Skeletal muscle tissue (tissue), 4 donors: ENCODE measurements around the gene GABBR2. TPM values are rescaled to one million over a fixed set of nuclear protein-coding genes. Genes with fewer than 3 reads are reported as not detected.

Experiments
- H3K27ac ChIP-seq: one replicate; pipeline ENCODE4 v1.7.0; 2013; ENCODE audit warnings: mild to moderate bottlenecking, low read depth, low read length, inconsistent platforms
- H3K27me3 ChIP-seq, 3 donors: one replicate each; pipeline ENCODE4 v1.7.0; 2013; ENCODE audit warnings: low read length in 3 of 3; ENCODE audit not compliant: control insufficient read depth in 3 of 3, insufficient read depth in 3 of 3
- H3K36me3 ChIP-seq, 3 donors: one replicate each; pipeline ENCODE4 v1.7.0; 2013; ENCODE audit warnings: low read length in 3 of 3; ENCODE audit not compliant: control insufficient read depth in 3 of 3, insufficient read depth in 3 of 3
- H3K4me1 ChIP-seq, 3 donors: one replicate each; pipeline ENCODE4 v1.7.0; 2013; ENCODE audit warnings: low read length in 3 of 3, mild to moderate bottlenecking in 3 of 3; ENCODE audit not compliant: control insufficient read depth in 3 of 3, insufficient read depth in 3 of 3
- H3K4me3 ChIP-seq, 3 donors: one replicate each; pipeline ENCODE4 v1.7.0; 2013; ENCODE audit warnings: low read length in 3 of 3
- H3K9ac ChIP-seq, 3 donors: one replicate each; pipeline ENCODE4 v1.7.0; 2013; ENCODE audit warnings: low read length in 3 of 3, mild to moderate bottlenecking in 3 of 3, moderate library complexity in 2 of 3, low read depth in 1 of 3
- H3K9me3 ChIP-seq, 3 donors: one replicate each; pipeline ENCODE4 v1.7.0; 2013; ENCODE audit warnings: low read length in 3 of 3; ENCODE audit not compliant: control insufficient read depth in 3 of 3
- total RNA-seq: library from RNA; depleted of rRNA; stranded (reverse); fragments of >200 nt; gene quantifications from one replicate; pipeline ENCODE4 v1.2.3, GENCODE V29; 2014
- donor health status: Osteomylitis.

GABBR2 gene
- total RNA-seq, 1 donor from 2014 or later = under 0.01 TPM

- Histone ChIP-seq H3K9ac (no peak overlapping the region), H3K27ac (no peak overlapping the region), H3K4me1 (no peaks in the 10 kb centered on the region), H3K9me3 (peaks cover 0 to 6% (median 0%) of the 10 kb centered on the region in 3 donors), H3K27me3 (peaks cover 3 to 18% (median 15%) of the 10 kb centered on the region in 3 donors), H3K36me3 (no peaks in the 10 kb centered on the region), H3K4me3 (no peak overlapping the region)
Measured at GRCh38 chr9:98724810-98725530, 16.2 kb upstream of the GABBR2 start.

- Histone ChIP-seq H3K9me3 (peaks cover 0 to 6% (median 0%) of the 10 kb centered on the region in 3 donors), H3K4me3 (no peak overlapping the region), H3K4me1 (no peaks in the 10 kb centered on the region), H3K9ac (no peak overlapping the region), H3K27me3 (peaks cover 3 to 18% (median 11%) of the 10 kb centered on the region in 3 donors), H3K36me3 (no peaks in the 10 kb centered on the region), H3K27ac (no peak overlapping the region)
Measured at GRCh38 chr9:98721643-98722042, 12.9 kb upstream of the GABBR2 start.

DNA sequence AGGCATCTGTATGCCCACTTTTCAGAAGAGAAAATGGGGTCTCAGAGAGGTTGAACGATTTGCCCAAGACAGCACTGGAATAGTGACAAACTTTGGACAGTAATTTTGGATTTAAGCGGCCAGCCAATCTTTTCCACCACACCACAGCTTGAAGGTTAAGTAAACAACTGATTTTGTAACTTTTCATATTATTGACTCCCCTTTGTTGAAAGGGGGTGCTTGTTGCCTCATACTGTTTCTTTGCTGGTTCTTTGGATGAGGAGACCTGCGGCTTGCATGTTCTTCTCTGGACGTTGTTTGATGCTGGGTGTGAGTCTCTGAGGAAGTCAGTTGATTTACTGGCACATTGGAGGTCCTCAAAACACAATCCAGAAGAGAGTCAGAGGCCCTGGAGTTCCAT, 11.7 kb upstream of the GABBR2 start:
- H3K9me3 ChIP-seq = peaks cover 0 to 6% (median 0%) of the 10 kb centered on the region in 3 donors
- no peaks in the 10 kb centered on the region for H3K4me1 ChIP-seq
- H3K36me3 ChIP-seq = no peaks in the 10 kb centered on the region
- peaks cover 3 to 10% (median 8%) of the 10 kb centered on the region in 3 donors for H3K27me3 ChIP-seq
- no peak overlapping the region for H3K9ac ChIP-seq
- H3K4me3 ChIP-seq = no peak overlapping the region
- H3K27ac ChIP-seq = no peak overlapping the region

- Histone ChIP-seq H3K27me3 (peaks cover 3 to 8% (median 4%) of the 10 kb centered on the region in 3 donors), H3K27ac (no peak overlapping the region), H3K4me3 (no peak overlapping the region), H3K9me3 (peaks cover 0 to 6% (median 0%) of the 10 kb centered on the region in 3 donors), H3K36me3 (no peaks in the 10 kb centered on the region), H3K4me1 (no peaks in the 10 kb centered on the region), H3K9ac (no peak overlapping the region)
Measured at GRCh38 chr9:98719055-98719454, 10.3 kb upstream of the GABBR2 start.

DNA sequence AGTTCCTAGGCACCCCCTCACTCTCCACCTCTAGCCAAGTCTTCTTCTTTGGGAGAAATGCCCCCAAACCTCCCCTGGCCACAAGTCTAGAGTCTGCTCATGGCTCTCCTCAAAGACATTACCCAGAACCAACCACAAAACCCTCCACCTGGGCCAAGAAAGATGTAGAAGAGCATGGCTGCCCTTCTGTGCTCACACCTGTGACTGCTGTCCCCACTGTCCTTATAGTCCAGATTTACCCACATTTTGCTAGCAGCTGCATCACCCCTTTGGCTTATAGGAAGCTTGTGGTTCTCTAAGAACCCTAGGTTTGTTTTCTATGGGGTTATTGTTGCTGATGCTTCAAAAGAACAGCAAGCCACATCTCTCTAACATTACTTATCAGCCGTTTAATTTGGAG, 6.1 kb upstream of the GABBR2 start:
- H3K9me3 ChIP-seq = no peaks in the 10 kb centered on the region
- peaks cover 19 to 22% (median 22%) of the 10 kb centered on the region in 3 donors for H3K27me3 ChIP-seq
- no peaks in the 10 kb centered on the region for H3K36me3 ChIP-seq
- no peak overlapping the region for H3K4me3 ChIP-seq
- no peak overlapping the region for H3K27ac ChIP-seq
- no peak overlapping the region for H3K9ac ChIP-seq
- no peaks in the 10 kb centered on the region for H3K4me1 ChIP-seq

DNA sequence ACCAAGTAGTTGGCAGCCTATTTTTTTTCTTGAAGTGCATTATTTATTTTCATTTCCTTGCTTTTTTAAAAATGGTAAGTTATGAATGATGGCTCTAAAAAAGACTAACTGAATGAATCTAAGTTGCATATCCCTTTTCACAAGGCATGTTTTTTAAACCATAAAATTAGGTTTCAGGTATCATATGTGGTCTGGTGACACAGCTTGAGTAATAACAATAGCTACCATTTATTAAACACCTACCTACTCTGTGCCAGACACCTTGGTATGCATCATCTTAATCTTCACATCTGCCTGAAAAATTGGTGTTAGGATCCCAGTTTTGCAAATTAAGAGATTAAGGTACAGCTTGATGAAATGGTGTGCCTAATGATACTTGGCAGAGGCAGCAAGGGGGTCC, 4.3 kb upstream of the GABBR2 start:
- Histone ChIP-seq H3K27ac (no peak overlapping the region), H3K9me3 (no peaks in the 10 kb centered on the region), H3K9ac (no peak overlapping the region), H3K4me1 (peaks cover 0 to 5% (median 0%) of the 10 kb centered on the region in 3 donors), H3K4me3 (no peak overlapping the region), H3K27me3 (peaks cover 29 to 36% (median 30%) of the 10 kb centered on the region in 3 donors), H3K36me3 (no peaks in the 10 kb centered on the region)

GRCh38 chr9:98709968-98710965, 1.5 kb upstream of the GABBR2 start:
- H3K4me1 ChIP-seq = peaks cover 2 to 11% (median 5%) of the 10 kb centered on the region in 3 donors
- no peak overlapping the region for H3K27ac ChIP-seq
- no peaks in the 10 kb centered on the region for H3K9me3 ChIP-seq
- H3K4me3 ChIP-seq = no peak overlapping the region
- no peak overlapping the region for H3K9ac ChIP-seq
- peaks cover 46 to 57% (median 51%) of the 10 kb centered on the region in 3 donors for H3K27me3 ChIP-seq
- no peaks in the 10 kb centered on the region for H3K36me3 ChIP-seq

DNA sequence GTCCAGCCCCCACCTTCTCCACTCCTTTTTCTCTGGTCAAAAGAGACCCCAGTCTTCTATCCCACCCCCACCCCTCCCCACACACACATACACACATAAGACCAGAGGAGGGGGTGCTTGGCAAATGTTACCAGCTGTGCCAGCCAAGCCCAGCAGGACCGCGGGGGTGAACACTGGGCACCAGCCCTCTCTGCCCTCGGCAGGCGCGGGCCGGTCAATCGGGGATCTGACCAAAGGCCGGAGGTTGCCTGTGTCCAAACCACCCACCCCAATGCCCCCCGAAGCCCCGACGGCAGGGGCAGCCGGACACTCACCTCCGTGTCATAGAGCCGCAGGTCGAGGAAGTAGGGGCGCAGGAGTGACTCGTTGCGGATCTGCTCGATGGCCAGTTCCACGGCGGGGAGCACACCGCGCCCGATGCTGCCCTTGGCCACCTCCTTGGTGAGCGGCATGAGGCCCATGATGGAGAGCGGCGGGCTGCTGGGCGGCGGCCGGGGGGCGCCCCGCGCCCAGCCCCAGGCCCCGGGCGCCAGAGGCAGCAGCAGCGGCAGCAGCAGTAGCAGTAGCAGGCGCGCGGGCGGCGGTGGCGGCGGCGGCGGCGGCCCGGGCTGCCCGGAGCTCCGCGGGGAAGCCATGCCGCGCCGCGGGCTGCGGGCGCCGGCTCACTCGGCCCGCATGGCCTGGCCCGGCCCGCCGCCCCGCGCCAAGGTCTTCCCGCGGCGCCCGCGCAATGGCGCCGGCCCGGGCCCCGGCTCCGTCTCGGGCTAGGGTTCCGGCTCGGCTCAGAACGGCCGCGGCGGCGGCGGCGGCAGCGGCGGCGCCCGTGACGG, 417 bp downstream of the GABBR2 start:
- H3K36me3 ChIP-seq = no peaks in the 10 kb centered on the region
- H3K9ac ChIP-seq = no peak overlapping the region
- no peaks in the 10 kb centered on the region for H3K9me3 ChIP-seq
- no peak overlapping the region for H3K27ac ChIP-seq
- peaks cover 50 to 66% (median 54%) of the 10 kb centered on the region in 3 donors for H3K27me3 ChIP-seq
- no peak overlapping the region for H3K4me3 ChIP-seq
- peaks cover 2 to 11% (median 5%) of the 10 kb centered on the region in 3 donors for H3K4me1 ChIP-seq
